Stimulated activated CD8-positive, alpha-beta memory T cell treated with anti-CD3 and anti-CD28 coated beads, Interleukin-15, amount 100 ng/mL, for 1 hour (primary cell): ENCODE measurements around the gene MYCBP2.
"Not testable (repeated sequence)": the region's sequence is repeated elsewhere in the genome, so short reads cannot be mapped to it uniquely, and the experiment has no call there.

Experiments
- DNase-seq: peaks from one replicate; pipeline ENCODE4 v3.0.0-alpha.2; 2020; ENCODE audit warnings: low read depth

The MYCBP2 gene

DNA sequence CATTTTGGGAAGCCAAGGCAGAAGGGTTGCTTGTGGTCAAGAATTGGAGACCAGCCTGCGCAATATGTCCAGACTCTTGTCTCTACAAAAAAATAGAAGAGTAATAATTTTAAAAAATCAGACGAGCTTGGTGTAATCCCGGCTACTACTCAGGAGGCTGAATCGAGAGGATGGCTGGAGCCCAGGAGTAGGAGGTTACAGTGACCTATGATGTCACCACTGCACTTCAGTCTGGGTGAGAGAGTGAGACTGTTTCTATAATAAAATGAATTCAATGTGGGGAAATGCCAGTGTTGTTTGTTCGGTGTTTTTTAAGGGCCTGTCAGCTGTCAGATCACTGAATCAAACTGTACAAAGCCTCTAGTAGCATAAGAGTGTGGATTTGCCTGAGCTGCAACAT, 298.7 kb downstream of the MYCBP2 start:
- DNase-seq = no peak

DNA sequence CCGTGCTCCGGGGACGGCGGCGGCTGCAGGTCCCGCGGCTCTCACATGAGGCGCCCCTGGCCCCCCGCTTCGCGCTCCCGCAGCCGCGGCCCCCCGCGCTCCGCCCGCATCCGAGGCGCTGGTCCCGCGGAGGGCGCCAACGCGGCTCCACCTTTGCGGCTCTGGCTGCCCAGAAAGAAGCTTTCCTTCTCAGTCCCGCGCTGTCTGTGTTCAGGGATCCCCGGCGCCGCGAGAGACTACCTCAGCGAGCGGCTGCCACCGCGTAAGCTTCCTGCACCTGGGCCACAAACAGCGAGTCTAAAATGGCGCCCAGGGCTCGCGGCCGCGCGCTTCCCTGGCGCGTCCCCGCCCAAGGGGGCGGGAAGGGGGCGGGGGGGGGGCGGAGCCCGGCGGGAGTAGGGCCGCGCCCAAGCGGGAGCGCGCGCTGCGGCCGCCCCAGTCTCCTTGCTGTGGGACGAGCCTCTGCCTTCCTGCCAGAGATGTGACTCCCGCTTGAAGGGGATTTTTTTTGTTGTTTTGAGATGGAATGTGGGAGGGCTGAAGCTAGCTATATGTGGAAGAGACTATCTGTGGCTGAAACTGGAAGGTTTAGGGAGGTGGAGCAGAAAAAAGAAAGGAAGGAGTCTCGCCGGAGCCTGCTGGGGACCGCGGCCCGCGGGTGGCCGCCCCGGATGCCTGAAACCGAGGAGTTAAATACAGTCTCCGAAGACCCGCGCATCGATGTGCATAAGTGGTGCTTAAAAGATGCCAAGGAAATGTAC, 299.9 kb downstream of the MYCBP2 start, which contains the start of gene FBXL3:
FBXL3 (minus strand) TSS at position 299 of the 761 bp plus-strand sequence. CDS start 5,299 bp downstream, outside the sequence.
- peak; percentile 61 for DNase-seq

DNA sequence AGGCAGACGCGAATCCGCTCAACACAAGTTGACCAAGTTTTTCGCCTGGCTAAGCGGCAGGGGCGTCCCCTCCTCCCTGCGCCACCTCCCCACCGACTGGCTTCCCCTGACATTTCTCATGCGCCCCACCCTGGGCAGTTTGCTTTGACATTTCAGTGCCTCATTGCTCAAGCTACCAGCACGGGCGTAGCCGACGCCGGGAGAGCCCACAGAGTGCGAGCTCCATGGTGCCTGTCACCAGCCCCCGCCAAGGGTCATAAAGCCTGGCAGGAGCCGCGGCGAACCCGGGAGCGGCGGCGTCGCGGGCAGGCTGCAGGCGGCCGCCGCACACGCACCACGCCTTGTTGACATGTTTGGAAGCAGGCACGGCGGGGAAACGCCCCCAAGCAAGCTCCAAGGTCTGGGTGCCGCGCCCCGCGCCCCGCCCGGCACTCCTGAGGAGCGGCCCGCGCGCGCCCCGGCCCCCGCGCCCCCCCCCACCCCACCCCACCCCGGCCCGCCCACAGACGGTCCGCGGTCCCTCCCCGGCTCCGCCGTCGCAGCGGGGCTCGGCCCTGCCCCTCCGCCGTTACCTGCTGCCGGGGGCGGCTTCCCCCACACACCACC, 300.5 kb downstream of the MYCBP2 start:
- DNase-seq = peak; percentile 49

DNA sequence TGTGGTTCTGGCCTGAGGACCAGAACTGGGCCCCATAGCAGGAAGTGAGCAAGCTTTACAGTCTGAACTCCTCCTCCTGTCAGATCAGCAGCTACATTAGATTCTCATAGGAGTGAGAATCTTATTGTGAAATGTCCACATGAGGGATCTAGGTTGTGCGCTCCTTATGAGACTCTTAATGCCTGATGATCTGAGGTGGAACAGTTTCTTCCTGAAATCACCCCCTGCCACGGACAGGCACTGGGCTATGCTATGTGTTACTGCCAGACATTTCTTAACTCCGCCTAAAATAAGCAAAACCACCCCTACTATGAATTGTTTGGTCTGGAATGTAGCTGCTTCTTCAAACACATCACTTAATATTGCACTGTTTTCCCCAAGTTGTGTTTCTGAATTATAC, 304.6 kb downstream of the MYCBP2 start:
- DNase-seq = no peak

DNA sequence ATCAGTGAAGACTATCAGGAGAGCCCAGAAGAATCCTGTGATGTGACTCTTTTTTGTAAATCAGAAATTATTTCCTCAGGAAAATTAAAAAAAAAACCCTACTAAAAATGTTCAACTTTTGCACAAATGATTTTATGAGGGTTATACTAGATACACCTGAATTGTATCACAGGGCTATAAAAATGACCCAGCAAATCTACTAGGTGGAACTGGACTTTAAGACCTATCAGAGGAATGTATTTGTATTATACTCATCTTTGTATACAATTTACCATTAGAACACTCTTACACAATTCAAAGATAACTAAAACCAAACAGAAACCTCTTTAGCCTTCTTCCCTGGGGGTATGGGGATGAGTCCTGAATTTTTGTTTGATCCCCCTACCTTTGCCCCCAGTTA, 307.1 kb downstream of the MYCBP2 start:
- no peak for DNase-seq

DNA sequence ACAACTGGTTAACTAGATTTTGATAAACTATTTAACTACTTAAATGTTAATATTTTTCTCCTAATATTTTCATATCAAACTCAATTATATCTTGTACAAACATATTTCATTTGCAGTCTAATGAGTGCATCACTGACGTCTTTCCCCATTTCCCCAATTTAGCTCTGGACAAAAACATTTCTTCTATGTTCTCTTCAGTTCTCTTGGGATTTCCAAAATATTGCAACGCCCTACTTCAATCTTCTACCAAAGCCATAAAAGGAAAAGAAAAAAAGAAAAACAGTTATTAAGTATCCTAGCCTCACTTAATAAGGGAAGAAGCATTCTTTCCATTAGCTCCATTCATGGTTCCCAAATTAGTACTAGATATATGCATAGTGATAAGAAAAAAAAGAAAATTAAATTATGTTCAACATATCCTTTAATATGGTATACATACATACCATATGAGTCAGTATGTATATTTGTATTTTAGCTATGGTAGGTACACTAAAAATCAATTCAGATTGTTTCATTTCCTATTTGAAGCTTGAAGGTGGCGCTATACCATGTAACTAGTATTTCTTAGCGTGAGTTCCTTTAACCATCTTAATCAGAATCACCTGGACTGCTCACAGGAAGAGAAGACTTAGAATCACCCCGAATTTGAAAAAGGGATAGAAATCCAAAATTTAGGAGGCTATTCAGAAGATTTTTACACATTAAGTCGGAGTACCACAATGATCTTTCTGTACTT, 309.8 kb downstream of the MYCBP2 start:
- DNase-seq = no peak

DNA sequence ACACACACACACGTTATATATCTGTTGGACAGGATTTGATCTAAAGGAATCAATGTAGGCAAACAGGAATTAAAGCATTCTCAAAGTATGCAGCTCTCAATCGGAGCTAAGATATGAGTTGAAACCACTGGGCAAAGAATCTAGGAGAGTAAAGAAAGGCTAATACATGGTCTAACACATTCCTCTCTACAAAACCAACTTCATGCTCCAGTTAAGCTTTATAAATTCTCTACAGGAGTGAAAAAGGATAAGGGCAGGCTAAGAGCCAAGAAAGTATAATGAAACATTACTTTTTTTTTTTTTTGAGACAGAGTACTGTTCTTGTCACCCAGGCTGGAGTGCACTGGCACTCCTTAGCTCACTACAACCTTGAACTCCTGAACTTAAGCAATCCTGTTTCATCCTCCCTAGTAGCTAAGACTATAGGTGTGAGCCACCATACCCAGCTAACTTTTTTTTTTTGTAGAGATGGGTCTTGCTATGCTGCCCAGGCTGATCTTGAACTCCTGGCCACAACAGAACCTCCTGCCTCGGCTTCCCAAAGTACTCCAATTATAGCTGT, 310.6 kb downstream of the MYCBP2 start:
- DNase-seq = no peak

DNA sequence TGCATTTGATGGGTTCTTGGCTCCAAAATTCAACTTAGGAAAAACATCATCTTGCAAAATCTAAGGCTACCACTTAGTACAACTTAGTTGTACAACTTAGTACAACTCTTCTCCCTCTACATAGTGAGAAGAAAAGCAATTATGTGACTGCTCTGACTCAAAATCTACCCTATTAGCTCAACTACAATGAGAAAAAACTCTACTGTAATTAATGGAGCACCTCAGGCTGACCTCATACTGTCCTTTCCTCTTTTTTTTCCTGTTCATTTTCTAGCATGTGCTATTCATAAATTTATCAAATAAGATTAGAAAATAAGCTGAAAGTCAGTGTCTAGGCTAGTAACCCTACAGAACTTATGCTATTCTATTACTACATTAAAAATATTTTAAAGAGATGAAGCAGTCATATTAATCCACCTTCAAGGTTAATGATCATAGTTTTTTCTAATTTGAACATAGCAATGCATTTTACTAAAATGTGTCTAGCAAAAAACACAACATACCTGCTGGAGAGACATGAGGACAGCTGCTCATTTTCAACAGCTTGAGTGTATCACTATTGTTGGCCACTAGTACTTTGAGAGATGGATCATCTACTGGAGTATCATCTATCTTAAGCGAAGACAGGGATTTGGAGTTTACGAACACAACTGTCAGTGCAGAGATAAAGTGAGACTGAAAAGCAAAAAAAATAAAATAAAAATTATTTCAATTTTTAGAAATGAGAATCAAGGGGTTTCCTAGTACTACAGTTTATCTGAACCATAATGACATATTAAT, 311.8 kb downstream of the MYCBP2 start:
- no peak for DNase-seq

DNA sequence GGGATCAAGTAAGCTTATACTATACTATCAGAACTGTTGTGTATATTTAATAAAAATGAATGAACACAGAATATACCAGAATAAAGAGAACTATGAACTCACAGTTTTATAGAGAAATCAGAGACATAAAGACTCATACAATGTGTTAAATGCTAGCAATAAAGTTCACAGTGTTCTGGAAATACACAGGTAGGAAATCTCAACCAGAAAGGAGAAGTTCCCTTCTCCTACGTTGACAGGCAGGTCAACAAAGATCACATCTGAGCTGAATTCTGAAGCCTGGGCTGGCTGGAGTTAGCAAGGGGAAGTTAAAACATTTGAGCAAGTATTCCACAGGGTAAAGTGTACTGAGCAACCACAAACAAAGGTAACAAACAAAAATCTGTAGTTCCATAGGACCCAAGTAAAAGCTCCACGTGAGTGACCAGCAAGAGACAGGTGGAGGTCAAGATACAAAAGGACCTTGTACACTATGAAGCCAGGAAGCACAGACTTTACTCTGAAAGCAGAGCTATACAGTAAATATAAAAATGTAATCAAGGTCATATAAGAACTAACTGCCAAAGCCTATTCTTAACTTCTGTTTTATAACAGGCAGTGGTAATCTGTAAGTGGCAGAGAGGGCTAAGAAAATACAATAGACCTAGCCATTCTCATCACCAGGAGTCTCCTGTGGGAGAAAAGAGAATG, 312.9 kb downstream of the MYCBP2 start:
- no peak for DNase-seq

DNA sequence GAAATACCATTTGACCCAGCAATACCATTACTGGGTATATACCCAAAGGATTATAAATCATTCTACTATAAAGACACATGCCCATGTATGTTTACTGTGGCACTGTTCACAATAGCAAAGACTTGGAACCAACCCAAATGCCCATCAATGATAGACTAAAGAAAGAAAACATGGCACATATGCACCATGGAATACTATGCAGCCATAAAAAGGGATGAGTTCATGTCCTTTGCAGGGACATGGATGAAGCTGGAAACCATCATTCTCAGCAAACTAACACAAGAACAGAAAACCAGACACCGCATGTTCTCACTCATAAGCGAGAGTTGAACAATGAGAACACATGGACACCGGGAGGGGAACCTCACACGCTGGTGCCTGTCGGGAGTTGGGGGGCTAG, 317.2 kb downstream of the MYCBP2 start:
- DNase-seq = not testable (repeated sequence)

DNA sequence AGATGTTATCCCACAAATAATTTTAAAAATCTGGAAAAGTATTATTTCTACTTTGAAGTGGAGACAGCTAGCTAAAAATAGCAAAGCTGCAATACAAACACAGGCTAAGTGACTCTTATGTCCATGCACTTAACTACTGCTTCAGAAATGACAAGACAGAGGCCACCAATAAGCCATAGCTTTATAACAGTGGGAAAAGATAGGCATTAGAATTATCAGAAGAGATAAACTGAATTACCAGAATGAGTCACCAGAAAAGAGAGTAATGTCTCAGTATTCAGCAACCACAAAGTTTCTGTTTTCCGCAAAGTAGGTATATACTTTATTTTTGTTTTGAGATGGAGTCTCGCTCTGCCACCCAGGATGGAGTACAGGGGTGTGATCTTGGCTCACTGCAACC, 317.9 kb downstream of the MYCBP2 start:
- no peak for DNase-seq

DNA sequence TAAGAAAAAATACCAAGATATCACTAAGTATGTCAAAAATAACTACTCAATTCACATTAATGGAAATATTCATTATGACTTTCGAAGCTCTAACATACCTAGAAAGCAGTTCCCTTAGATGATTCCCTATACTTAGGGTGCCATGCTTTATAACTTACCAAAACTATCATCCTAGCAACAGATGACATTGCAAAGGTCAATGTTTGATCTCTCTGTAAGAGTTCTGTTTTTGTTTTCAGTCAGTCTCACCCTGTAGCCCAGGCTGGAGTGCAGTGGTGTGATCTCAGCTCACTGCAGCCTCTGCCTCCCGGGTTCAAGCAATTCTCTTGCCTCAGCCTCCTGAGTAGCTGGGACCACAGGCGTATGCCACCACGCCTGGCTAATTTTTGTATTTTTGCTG, 318.6 kb downstream of the MYCBP2 start:
- not testable (repeated sequence) for DNase-seq

DNA sequence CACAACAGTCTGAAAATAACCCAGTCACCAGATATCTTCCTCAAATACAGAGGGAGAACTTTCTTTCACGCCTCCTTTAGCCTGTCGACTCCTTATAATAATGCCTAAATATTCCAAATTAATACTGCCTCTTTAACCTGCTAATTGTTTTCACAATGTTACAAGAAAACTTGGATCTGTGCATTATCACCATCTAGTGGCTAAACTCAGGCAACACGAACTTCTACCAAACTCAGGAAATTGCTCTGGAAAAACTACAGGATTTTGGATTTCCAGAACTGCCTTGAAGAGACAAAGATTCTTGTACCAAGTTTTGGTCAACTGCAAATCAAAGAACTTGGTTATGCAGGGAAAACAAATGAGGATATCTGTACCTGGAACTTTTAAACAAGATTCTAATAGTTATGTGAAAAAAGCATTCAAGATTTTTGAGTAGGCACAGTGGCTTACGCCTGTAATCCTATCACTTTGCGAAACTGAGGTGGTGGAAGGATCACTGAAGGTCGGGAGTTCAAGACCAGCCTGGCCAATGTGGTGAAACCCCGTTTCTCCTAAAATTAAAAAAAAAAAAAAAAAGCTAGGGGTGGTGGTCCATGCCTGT, 324.2 kb downstream of the MYCBP2 start:
- DNase-seq = no peak

DNA sequence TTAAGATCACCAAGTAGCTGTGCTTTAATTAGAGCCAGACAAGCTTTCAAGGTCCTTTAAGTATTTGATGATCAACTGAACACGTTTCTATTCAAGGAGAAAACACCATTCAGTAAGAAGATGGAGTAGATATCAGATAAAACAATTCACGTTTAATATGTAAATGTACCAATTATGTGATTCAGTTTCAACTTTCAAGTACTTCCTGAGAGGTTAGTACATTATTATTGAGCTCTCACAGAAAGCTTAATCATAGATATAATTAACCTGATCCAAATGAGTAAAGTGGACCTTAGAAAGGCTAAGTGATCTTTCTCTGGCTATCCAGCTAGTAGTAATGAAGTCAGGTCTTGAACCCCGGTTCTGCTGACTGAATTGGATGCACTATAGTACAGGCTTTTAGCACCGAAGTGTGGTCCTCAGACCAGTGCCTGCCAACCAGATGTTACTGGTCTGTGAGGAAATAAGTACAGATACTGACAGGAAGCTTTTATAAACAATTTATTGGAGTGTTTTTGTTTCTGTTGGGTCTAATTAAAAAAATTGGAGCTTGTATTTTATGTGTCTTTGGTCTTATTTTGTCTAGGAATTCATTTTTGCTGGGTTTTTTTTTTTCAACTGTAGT, 324.8 kb downstream of the MYCBP2 start:
- DNase-seq = no peak

DNA sequence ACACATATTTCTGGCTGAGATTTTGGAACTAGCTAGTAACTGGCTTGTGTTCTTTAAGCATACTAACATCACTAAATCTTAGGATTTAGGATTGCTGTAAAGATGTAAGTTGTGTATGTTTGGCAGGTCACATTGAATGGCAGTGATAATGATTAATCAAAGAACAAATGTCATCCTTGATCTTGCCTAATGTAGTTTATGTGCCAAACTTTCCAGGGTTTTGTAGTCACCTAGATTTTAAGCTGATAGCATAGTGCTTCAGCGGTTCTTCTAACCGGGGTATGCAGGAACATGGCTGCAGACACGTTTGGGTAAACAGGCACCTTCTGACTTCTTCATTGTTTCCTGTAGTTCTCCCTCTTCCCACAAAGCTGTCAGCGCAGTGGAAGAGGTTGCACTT, 325.4 kb downstream of the MYCBP2 start:
- no peak for DNase-seq

DNA sequence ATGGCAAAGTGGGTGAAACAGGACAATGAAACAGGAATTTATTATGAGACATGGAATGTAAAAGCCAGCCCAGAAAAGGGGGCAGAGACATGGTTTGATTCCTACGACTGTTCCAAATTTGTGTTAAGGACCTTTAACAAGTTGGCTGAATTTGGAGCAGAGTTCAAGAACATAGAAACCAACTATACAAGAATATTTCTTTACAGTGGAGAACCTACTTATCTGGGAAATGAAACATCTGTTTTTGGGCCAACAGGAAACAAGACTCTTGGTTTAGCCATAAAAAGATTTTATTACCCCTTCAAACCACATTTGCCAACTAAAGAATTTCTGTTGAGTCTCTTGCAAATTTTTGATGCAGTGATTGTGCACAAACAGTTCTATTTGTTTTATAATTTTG, 326.4 kb downstream of the MYCBP2 start:
- DNase-seq = no peak
